Hematopoietic multipotent progenitor cell treated with erythropoietin and hydrocortisone succinate and interleukin-3 and kit ligand, for 8 days (in vitro differentiated cells): ENCODE results near the gene YKT6.
"Not testable (repeated sequence)": the region's sequence is repeated elsewhere in the genome, so short reads cannot be mapped to it uniquely, and the experiment has no call there.

Source experiments
- DNase-seq: peaks from one replicate; pipeline ENCODE4 v3.0.0-alpha.2; 2015

Gene YKT6

DNA sequence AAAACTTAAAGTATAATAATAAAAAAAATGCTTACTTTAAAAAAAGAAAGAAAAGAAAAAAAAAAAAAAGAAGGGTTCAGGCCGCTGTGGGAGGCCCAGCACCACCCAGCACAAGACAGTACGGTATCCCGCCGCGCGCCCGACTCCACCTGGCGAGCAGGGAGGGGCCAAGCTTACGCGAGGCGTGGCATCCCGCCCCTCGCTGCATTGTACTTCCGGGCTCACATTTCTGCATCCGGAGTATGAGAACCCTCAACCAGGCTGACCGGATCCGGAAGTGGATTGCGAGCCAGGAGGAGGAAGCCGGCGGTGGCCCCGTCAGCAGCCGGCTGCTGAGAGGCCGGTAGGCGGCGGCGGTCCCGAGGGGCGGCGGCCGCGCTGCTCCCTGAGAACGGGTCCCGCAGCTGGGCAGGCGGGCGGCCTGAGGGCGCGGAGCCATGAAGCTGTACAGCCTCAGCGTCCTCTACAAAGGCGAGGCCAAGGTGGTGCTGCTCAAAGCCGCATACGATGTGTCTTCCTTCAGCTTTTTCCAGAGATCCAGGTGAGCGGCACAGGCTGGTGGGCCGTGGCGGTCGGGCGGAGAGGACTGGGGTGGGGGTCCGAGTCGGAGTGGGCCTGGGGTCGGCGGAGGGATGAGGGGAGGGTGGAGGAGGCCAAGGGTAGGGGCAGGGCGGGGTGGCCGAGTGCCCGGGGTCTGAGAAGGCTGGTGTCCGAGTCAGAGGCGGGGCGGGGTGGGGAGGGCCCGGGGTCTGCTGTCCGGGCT lies at the start of gene YKT6:
Gene YKT6 (plus strand): TSS at position 280 of the 763 bp plus-strand sequence. CDS start 158 bp downstream, at position 438.
- DNase-seq = peak; percentile 98

DNA sequence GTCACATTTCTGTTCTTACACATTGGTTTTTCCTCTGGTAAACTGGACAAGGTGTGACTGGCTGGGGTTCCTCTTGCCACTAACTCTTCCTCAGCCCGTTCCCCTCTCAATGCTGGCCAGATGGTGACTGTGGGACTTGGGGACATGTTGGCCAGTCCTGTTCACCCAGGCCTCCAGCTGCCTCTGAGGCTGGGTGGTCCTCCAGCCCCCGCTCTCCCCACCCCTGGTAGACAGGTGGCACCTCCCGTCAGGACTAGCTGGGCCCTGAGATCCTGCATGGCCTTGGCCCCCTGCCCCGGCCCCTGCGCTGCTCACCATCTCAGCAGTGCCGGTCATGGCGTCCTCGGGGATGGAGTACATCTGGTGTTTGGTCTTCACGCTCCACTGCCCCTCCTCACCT lies 48.8 kb upstream of the YKT6 start:
- no peak for DNase-seq

DNA sequence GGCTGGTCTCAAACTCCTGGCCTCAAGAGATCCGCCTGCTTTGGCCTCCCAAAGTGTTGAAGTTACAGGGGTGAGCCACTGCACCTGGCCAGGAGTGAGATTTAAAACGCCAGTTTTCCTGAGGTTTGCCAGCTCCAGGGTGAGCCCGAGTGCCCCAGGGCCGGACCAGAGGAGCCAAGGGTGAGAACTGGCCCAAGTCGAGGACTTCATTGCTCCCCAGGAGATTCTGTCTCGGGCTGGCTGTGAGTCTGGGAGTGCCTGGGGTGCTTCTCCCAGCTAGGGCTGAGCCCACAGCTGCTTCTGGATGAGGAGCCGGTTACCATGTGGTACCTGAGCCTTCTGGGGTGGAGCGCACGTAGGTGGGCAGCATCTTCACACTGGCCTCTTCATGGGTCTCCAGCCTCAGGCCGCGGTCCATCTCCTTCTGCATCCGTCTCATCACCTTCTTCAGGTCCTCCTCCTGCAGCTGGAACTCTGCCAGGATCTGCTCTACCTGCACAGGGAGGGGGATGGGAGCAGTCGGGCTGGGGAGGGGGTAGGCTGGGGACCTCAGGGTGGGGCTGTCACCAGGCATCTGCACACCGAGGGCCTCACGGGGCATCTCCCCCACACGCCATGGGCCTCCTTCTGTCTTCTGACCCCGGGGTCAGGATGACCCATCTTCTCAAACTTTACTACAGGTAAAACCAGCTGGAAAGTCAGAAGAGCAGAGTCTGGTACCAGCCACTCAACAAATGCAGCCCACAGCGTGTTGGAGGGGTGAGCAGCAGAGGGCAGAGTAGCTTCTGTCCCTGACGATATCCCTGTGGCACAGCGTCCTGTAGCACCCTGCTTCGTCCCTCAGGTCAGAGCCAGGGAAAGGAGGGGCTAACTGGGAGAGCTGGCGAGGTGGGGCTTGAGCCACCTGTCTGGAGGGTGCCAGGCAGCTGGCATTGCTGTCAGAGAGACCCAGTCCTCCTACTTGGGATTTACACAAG lies 47.5 kb upstream of the YKT6 start:
- no peak for DNase-seq

DNA sequence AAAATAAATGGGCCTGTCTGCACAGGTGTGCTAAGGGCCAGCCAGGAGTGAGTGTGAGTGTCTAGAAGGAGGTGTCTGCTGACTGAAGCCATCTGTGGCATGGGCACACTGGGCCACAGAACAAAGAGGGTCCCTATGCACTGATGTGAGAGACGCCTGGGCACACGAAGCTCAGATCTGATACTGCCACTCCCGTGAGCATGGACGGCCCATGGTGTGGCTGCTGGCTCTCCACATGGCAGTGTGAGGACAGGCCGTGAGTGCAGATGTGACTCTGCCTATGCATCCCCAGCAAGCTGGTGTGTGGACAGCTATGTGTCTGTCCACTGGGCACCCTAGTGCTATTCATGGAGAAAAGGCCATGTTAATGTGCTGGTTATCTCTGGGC lies 46.8 kb upstream of the YKT6 start:
- no peak for DNase-seq

DNA sequence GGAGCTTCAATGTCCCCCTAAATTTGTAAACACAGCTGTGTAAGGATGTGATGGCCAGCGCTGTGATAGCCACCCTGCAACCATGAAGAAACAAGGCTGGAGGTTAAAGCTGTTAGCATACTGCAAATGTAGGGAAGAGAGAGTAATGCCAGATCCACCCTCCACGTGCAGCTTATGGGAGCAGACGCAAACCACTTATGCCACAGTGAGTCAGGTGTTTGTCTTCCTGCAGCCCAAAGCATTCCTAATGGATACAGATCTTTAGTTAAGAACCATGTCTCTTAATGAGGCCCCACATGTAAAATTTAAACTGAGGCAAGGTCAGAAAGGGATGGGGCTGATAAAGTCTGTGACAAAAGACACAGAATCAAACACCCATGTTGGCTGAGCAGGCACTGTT lies 46.1 kb upstream of the YKT6 start:
- DNase-seq = no peak

DNA sequence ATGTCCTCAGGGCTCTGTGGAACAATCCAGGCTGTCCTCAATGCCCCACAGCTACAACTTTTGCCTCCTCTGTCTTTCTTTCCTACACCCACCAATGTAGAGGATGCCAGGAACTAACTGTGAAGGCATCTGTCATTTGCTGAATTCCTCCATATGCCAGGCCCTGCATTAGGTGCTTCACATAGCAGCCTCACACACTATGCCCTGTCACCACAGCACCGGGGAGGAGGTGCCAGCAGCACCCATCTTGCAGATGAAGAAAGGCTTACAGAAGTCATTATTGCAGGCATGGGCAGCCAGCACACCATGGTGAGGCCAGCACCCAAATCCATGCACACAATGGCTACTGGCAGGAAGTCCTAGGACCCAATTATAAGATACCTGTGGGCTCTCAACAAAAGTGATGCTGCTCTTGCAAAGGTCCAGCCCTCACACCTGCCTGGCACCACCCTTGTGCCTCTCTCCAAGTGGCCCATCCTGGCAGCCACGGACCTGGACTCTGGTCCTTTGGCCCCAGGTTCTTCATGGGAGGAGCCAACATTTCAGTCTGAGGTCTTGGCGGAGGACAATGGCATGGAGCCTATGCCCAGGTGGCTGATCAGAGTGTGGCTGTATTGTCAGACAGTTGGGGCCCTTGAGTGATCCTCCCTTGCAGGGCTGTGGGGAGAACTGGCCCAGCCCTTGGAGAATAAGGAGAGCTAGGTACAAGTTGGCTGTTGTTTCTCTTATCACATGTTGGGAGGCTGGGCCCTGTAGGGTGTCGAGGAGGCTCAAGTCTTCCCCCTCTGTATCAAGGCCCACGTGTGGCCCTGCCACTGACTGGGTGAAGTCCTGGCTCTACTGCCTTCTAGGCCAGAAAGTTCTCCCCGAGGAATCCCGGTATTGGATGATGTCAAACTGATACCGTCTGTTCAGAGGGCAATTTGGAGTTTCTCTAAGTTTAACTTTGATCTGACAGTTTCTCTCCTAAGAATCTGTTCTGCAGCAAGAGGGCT lies 45.3 kb upstream of the YKT6 start:
- DNase-seq = no peak

DNA sequence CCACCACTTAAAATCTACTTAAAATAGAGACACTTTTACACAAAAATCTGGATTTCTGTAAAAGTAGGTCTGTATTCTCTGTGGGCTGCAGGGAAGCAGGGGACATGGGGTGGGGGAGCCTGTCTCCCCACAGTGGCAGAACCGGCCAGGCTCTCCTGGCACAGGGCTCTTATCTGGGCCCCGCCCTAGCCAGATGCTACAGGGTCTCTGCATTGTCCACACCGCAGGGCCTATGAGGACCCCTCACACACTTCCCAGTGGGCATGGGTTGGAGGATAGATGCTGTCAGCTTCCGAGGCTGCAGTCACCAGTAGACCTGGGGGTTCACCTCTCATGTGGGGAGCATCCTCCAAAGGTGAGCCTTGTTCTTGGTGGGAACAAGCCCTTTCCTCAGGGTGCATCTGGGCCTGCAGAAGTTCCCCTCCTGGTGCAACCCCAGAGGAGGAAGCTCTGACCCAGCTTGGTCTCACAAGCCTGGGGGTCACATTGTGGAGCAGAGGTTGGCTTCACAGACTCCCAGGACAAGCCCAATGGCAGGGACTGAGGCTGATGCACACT lies 44.2 kb upstream of the YKT6 start:
- DNase-seq = no peak

DNA sequence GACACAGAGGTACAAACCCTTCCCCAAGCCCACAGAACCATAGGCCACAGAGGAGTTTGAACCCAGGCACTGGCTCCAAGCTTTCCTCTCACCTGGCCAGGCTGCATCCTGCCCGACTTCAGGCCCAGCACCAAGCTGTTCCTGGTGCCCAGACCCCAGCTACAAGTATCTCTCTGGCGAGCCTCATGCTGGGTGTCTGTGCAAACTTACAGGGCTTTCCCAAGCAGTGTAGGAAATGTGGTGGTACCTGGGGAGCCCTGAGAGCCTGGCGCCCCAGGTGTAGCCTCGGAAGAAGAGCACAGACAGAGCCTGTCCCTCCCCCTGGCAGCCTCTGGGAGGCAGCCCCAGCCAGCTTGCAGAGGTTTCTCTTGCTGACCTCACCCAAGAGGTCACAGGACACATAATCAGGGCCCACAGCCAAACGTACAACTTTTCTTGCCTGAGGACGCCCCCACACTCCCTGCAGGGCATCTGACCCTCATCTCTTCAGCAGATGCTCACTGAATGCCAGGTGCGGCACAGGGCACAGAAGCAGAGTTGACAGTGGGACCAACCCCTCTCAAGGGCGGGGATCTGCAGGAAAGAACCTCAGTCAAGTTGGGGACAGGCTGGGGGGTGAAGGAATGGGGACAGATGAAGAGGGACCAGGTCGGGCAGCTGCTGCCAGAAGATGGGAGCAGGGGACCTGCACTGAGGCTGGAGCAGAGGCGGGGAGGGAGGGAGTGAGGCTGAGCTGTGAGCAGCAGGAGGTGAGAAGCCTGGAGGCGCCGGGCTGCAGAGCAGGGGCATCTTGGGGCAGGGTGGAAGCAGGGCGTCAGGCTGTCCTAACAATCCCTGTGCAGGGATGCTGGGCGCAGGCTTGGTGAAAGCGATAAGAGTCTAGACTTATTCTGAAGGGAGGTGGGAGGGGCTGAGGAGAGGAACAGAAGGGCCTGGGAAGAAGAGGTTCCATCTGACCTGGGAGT lies 43.4 kb upstream of the YKT6 start:
- no peak for DNase-seq

DNA sequence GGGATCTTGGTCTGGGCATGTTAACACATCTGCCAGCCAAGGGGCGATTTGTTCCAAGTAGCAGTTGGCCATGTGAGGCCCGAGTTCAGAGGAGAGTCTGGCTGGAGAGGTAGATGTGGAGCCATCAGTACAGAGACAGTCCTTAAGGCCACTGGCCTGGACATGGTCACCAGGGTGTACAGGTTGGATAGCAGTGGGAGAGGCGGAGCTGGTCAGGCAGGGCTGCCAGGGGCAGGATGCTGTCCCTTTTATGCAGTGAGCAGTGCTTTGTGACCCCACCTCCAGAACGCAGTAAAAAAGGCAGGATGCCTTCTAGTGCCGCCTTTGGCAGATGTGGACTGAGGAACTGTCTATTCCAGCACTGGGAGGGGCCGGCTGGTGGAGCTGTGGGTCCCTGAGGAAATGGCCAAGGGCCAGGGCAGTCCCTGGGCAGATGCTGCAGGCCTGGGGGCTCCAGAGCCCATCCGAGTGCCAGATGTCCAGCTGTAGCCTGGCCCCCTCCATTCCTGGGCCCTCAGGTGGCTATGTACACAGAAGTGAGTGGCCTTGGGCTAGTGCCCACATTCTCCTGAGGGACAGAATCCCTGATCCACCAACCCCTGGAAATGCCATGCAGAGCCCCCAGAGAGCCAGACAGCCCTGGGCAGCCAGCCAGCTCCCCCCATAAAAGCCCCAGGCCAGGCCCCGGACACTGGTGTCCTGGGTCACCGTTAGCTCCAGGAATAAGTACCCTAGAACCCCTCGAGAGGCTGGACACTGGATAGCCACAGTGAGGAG lies 42.5 kb upstream of the YKT6 start:
- DNase-seq = no peak

DNA sequence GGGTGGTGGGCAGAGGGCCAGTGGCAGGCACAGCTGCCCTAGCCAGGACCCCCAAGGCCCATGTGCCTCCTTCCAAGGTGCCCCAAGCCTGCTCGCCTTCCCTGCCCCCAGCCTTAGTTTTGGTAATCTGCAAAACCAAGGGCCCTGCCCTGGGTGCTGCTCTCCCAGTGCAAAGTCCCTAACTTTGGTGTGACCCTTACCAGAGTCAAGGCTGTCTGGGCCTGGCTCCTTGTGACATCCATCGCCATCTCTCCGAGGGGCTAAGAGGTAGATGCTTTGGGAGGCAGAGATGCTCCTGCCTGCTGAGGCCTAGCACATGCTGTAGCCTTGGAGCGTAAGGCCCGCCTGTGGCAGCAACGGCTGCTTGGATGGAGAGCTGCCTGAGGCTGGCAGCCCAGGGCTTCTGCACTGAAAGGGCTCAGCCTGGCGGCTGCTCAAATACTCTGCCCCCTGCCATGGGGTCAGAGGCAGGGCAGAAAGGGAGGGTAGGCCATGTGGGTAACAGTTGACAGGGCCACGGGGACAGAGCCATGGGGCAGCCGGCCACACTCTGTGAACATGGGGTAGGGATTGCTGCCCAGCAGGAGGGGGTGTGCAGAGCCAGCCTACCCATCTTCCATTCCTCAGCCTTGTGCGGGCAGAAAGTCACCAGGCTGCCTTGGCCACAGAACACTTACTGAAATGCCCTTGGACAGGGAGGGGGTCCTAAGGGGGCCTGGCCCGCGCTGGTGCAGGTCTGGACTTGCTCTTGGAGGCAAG lies 41.7 kb upstream of the YKT6 start:
- no peak for DNase-seq

DNA sequence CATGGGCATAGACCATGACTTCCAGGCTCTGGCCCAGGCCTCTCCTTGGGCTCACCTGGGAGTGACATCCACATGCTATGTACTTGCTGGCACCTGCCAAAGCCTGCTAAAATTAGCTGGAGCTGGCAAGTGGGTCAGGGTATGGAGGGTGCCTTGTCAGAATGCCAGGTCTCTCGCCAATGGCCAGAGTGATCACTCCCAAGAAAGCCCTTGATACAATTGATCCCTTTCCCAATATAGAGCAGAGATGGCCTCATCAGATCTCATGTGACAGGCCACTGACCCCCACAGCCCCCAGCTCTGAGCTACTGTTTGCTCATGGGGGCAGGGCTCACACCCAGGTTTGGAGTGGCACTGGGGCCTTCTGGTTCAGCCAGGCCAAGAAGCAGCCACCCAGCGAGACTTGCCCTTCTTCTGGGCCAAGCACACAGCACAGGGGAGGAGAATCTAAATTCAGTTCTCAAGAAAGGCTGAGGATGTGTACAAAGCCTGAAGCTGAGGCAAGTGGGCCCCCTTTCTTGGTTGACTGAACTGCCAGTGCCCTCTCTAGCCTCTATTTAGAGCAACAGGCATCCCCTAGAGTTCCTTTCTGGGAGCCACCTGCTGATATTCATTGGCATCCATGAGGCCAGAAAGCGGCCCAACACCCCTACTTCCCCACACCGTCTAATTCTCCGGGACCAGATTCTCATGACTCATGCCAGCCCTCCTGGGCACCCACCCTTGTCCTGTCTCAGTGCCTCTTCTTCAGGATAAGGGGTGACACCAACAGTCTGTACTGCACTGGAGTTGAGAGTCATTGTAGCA lies 40.8 kb upstream of the YKT6 start:
- DNase-seq = no peak

DNA sequence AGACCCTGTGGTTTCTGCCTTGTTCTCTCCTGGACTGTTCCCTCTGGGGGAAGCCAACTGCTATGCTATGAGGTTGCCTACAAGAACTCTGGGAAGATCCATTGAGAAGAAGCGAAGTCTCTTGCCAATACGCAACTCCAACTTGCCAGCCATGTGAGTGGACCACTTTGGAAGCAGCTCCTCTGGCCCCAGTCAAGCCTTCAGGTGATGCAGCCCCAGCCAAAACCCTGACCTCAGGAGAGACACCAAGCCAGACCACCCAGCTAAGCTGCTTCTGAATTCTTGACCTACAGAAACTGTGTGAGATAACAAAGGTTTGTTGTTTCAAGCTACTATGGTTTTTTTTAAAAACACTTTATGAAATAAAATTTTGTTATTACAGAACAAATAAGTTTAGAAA lies 39.4 kb upstream of the YKT6 start:
- no peak for DNase-seq

DNA sequence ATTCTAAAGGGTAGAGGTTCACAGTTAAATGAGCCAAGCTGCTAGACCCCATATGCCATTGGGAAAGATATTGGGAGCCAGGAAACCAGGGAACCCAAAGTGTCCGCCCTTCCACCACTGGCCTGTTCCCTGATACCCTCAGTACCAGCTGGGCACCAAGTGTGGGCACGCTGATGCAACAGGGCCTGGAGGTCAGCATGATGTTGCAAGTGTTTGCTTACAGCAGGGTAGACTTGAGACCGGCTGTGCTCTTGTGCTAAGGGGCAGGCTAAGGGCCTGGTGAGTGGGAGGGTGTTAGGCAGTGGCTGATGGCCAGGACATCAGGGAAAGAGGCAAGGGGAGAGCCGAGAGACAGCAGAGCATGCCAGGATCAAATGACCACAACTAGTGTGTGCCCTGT lies 38.6 kb upstream of the YKT6 start:
- DNase-seq = no peak

DNA sequence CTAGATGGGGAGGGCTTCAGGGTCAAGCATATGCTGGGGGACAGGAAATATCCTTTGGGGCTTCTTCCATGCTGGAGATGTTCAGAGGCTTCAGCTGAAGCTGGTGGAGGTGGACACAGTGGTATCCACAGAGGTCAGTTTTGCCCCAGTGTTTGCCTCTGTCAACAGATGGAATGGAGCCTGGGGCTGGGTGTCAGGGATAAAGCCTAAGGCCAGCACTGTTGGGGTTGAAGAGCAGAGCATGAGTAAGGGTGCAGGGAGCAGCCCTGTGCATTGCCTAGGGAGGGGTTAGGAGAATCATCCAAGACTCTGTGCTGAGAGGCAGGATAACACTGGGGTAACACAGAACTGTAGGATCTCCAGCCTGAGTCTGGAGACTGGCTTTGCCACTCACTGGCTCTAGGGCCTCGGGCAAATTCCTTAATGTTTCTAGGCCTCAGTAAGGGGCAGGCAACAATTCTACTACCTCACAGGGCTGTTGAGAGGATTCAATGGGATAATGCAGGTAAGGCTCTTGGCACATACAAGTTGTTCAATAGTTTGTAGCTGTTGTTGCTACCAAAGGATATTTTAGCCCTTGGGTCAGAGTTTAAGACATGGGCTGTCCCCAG lies 37.9 kb upstream of the YKT6 start:
- no peak for DNase-seq

DNA sequence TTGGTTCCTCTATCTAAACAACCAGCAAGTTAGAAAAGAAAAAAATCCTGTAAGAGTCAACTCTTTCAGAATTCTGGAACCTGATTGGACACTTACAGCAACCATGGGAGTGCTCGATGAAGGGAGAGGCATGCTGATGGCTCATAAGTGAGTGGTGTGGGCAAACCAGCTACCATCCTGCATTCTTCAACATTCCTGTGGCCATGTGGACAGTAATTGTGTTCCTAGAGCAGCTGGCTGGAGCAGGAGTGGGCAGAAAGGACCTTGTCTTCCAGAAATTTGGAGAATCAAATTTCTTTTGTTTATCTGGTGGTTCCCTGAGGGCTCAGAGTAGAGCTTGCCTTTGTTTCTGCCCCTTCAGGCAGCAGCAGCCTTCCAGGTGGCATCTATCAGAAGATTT lies 37.2 kb upstream of the YKT6 start:
- no peak for DNase-seq

DNA sequence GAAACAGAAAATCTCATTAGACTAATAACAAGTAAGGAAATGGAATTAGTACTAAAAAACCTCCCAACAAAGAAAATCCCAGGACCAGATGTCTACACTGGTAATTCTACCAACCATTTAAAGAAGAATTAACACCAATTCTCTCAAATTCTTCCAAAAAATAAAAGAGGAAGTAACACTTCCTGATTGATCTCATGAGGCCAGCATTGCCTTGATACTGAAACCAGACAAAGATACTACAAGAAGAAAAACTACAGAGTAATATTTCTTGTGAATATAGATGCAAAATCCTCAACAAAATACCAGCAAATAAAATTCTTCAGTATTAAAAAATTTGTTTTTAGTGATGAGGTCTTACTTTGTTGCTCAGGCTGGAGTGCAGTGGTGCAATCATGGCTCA lies 32.9 kb upstream of the YKT6 start:
- no peak for DNase-seq

DNA sequence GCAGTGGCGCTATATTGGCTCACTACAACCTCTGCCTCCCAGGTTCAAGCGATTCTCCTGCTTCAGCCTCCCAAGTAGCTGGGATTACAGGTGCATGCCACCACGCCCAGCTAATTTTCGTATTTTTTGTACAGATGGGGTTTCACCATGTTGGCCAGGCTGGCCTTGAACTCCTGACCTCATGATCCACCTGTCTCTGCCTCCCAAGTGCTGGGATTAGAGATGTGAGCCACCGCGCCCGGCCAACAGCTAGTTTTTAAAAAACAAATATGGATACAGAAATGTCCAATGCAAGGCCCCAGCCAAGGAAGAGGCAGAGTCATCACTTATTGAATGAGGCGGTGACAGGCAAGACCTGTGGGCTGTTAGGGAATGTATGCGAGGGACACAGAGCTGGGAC lies 28.9 kb upstream of the YKT6 start:
- not testable (repeated sequence) for DNase-seq

DNA sequence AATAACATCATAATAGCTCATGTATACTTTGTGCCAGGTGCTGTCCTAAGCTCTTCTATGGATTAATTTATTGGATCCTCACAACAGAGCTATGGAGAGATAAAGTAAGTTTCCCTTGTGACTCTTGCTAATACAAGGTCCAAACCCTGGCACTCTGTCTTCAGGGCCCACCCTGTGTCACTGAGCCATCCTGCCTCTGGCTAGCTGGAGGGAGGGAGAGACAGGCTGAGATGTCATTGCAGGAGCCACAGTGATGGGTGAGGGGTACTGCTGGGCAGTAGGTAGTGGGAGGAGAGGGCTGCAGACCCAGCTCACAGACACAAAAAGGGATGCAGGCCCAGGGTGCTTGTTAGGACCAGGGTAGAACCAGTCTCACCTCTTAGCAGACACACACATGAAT lies 28.4 kb upstream of the YKT6 start:
- no peak for DNase-seq
